AG08396 (cell line): ENCODE results near the gene BCL2L11.
"Not testable (repeated sequence)": the region's sequence is repeated elsewhere in the genome, so short reads cannot be mapped to it uniquely, and the experiment has no call there.

ENCODE experiments used
- DNase-seq: peaks from one replicate; pipeline ENCODE4 v3.0.0; 2012; ENCODE audit warnings: low spot score, mixed read lengths

BCL2L11 gene

GRCh38 chr2:111120253-111121027 is at the start of gene BCL2L11:
Gene BCL2L11, plus strand, starts transcription at chr2:111120914. Its CDS starts 2,832 bp downstream, at chr2:111123746.
- peak; percentile 95 for DNase-seq

- peak; percentile 66 for DNase-seq
These were observed 49.0 kb upstream of the BCL2L11 start for GRCh38 chr2:111071600-111072171.

- DNase-seq, result peak; percentile 57
These were observed 48.4 kb upstream of the BCL2L11 start for GRCh38 chr2:111072220-111072871.

- not testable (repeated sequence) for DNase-seq
These were observed 38.1 kb upstream of the BCL2L11 start for GRCh38 chr2:111082659-111083058.

- DNase-seq, result no peak
These were observed 28.9 kb upstream of the BCL2L11 start for GRCh38 chr2:111091811-111092211.

GRCh38 chr2:111094691-111095090 is 26.0 kb upstream of the BCL2L11 start:
- no peak for DNase-seq

- no peak for DNase-seq
These were observed 25.3 kb upstream of the BCL2L11 start for GRCh38 chr2:111095434-111095833.

GRCh38 chr2:111099402-111099801 is 21.3 kb upstream of the BCL2L11 start:
- DNase-seq, result no peak

- no peak for DNase-seq
These were observed 20.5 kb upstream of the BCL2L11 start for GRCh38 chr2:111100087-111100764.

- DNase-seq, result no peak
These were observed 19.9 kb upstream of the BCL2L11 start for GRCh38 chr2:111100765-111101162.

- no peak for DNase-seq
These were observed 19.1 kb upstream of the BCL2L11 start for GRCh38 chr2:111101592-111101991.

GRCh38 chr2:111102216-111102615 is 18.5 kb upstream of the BCL2L11 start:
- no peak for DNase-seq

GRCh38 chr2:111105926-111106325 is 14.8 kb upstream of the BCL2L11 start:
- DNase-seq, result no peak

GRCh38 chr2:111106706-111107105 is 14.0 kb upstream of the BCL2L11 start:
- no peak for DNase-seq

- no peak for DNase-seq
These were observed 11.9 kb upstream of the BCL2L11 start for GRCh38 chr2:111108745-111109271.

- DNase-seq, result no peak
These were observed 9.5 kb upstream of the BCL2L11 start for GRCh38 chr2:111111101-111111755.

- DNase-seq, result no peak
These were observed 6.9 kb upstream of the BCL2L11 start for GRCh38 chr2:111113838-111114237.

GRCh38 chr2:111116011-111116746 is 4.5 kb upstream of the BCL2L11 start:
- DNase-seq, result no peak

GRCh38 chr2:111116843-111117597 is 3.7 kb upstream of the BCL2L11 start:
- peak; percentile 84 for DNase-seq
